Measurements from ENCODE around the gene MOB3B.
A peak's percentile ranks its signal among the peaks of the same experiment; 100 is the strongest.

The MOB3B gene

GRCh38 chr9:27529316-27530278 lies at the start of gene MOB3B:
MOB3B (minus strand) TSS chr9:27529814; CDS start chr9:27455550, 74,264 bp downstream.
- peak; percentile 73 for DNase-seq

GRCh38 chr9:27573634-27574590 lies 44.3 kb upstream of the MOB3B start:
- DNase-seq, result peak; percentile 98

- peak; percentile 93 for DNase-seq
These were observed 43.5 kb upstream of the MOB3B start, which contains the start of gene C9orf72 for GRCh38 chr9:27572918-27573633. C9orf72 (minus strand) TSS chr9:27573481; CDS start chr9:27567120, 6,361 bp downstream.

GRCh38 chr9:27572566-27572917 lies 42.9 kb upstream of the MOB3B start:
- peak; percentile 73 for DNase-seq

GRCh38 chr9:27572061-27572460 lies 42.4 kb upstream of the MOB3B start:
- DNase-seq, result no peak

GRCh38 chr9:27571011-27571410 lies 41.4 kb upstream of the MOB3B start:
- no peak for DNase-seq

GRCh38 chr9:27569406-27569805 lies 39.8 kb upstream of the MOB3B start:
- DNase-seq, result no peak

- no peak for DNase-seq
These were observed 36.5 kb upstream of the MOB3B start for GRCh38 chr9:27566118-27566517.

GRCh38 chr9:27565696-27566095 lies 36.1 kb upstream of the MOB3B start:
- no peak for DNase-seq

GRCh38 chr9:27564670-27565069 lies 35.1 kb upstream of the MOB3B start:
- DNase-seq, result no peak

- DNase-seq, result no peak
These were observed 34.3 kb upstream of the MOB3B start for GRCh38 chr9:27563738-27564430.

GRCh38 chr9:27561685-27562084 lies 32.1 kb upstream of the MOB3B start:
- DNase-seq, result no peak

GRCh38 chr9:27560457-27560856 lies 30.8 kb upstream of the MOB3B start:
- DNase-seq, result no peak

- no peak for DNase-seq
These were observed 28.7 kb upstream of the MOB3B start for GRCh38 chr9:27558307-27558706.

GRCh38 chr9:27556470-27556869 lies 26.9 kb upstream of the MOB3B start:
- no peak for DNase-seq

GRCh38 chr9:27554712-27555111 lies 25.1 kb upstream of the MOB3B start:
- no peak for DNase-seq

GRCh38 chr9:27549196-27549755 lies 19.7 kb upstream of the MOB3B start:
- DNase-seq, result no peak

- no peak for DNase-seq
These were observed 18.6 kb upstream of the MOB3B start for GRCh38 chr9:27548055-27548741.

GRCh38 chr9:27545471-27545870 lies 15.9 kb upstream of the MOB3B start:
- no peak for DNase-seq

GRCh38 chr9:27542508-27542907 lies 12.9 kb upstream of the MOB3B start:
- no peak for DNase-seq

- no peak for DNase-seq
These were observed 12.1 kb upstream of the MOB3B start for GRCh38 chr9:27541740-27542139.

Data from CD4-positive, alpha-beta T cell treated with Interleukin-10 for 1 hour (primary cell).